Measurements from ENCODE around the gene RNASEH2B. TPM values are rescaled to one million over a fixed set of nuclear protein-coding genes. Genes with fewer than 3 reads are reported as not detected.

RNASEH2B gene
- polyA plus RNA-seq, 3 donors = 30.9 to 71.5 (median 65.9) TPM

GRCh38 chr13:51003642-51004041 lies 94.1 kb downstream of the RNASEH2B start:
- intact Hi-C loops (cut with micrococcal nuclease) = no loop called here
- no peaks in the 10 kb centered on the region for H3K36me3 ChIP-seq (replicated peaks in 1 of 2; ENCODE audit: control insufficient read depth in 1 of 2, insufficient read depth in 2 of 2, low read length in 2 of 2)
- no peak for DNase-seq
- H4K20me1 ChIP-seq (ENCODE audit: insufficient read depth, low read length) = no peaks in the 10 kb centered on the region
- Mint-ChIP-seq H3K36me3 (peaks cover 0 to 2% of the 10 kb centered on the region in 2 donors), H3K27ac (no peak overlapping the region), H3K9me3 (peaks cover 0 to 1% (median 0%) of the 10 kb centered on the region in 7 donors), H3K4me1 (peaks cover 13% of the 10 kb centered on the region), H3K4me3 (peak overlapping the region; percentile 78 to 96), H3K27me3 (ENCODE audit: low read depth in 3 of 3) (peaks cover 2 to 6% (median 5%) of the 10 kb centered on the region in 3 donors)
- H3K4me3 ChIP-seq (replicated peaks in 1 of 3; ENCODE audit: low read depth in 2 of 3, low read length in 3 of 3) = peak overlapping the region in 1 of 3 experiments; percentile 59
- H3K9ac ChIP-seq (ENCODE audit: insufficient read depth, low read length, poor library complexity, severe bottlenecking) = no peak overlapping the region
- H2AFZ ChIP-seq (ENCODE audit: insufficient read depth, low read depth, low read length, poor library complexity, severe bottlenecking) = peak overlapping the region; percentile 43
- no peak overlapping the region for H3K27ac ChIP-seq (ENCODE audit: low read depth in 1 of 2, low read length in 2 of 2)
- TF ChIP-seq CTCF (IDR thresholded peaks at IDR 0.05) = no peak
- H3K4me2 ChIP-seq (replicated peaks; ENCODE audit: extremely low read depth, low read length, poor library complexity, severe bottlenecking) = peak overlapping the region; percentile 58
- no peaks in the 10 kb centered on the region for H3K79me2 ChIP-seq (ENCODE audit: insufficient read depth, low read length)
- H3K27me3 ChIP-seq (ENCODE audit: control insufficient read depth in 2 of 2, insufficient read depth in 2 of 2, low read length in 2 of 2) = no peaks in the 10 kb centered on the region
- no peaks in the 10 kb centered on the region for H3K9me3 ChIP-seq (replicated peaks in 1 of 2; ENCODE audit: control insufficient read depth in 1 of 2, insufficient read depth in 1 of 2, low read length in 2 of 2)
- 78% methylated on average over 2 of the region's 7 CpGs for WGBS (ENCODE audit: insufficient coverage)
- H3K4me1 ChIP-seq (ENCODE audit: control insufficient read depth in 1 of 2, insufficient read depth in 2 of 2, low read length in 2 of 2) = peaks cover 5 to 11% of the 10 kb centered on the region in 2 donors

- peak; percentile 12 to 17 (median 16) for DNase-seq
- H4K20me1 ChIP-seq (ENCODE audit: insufficient read depth, low read length) = no peaks in the 10 kb centered on the region
- peak overlapping the region; percentile 43 for H2AFZ ChIP-seq (ENCODE audit: insufficient read depth, low read depth, low read length, poor library complexity, severe bottlenecking)
These were observed 94.7 kb downstream of the RNASEH2B start for GRCh38 chr13:51004111-51004865.

More at GRCh38 chr13:51004111-51004865, 94.7 kb downstream of the RNASEH2B start:
- Histone ChIP-seq H3K4me2 (replicated peaks; ENCODE audit: extremely low read depth, low read length, poor library complexity, severe bottlenecking) (peak overlapping the region; percentile 58), H3K4me1 (ENCODE audit: control insufficient read depth in 1 of 2, insufficient read depth in 2 of 2, low read length in 2 of 2) (peaks cover 5 to 11% of the 10 kb centered on the region in 2 donors), H3K79me2 (ENCODE audit: insufficient read depth, low read length) (no peaks in the 10 kb centered on the region), H3K9me3 (replicated peaks in 1 of 2; ENCODE audit: control insufficient read depth in 1 of 2, insufficient read depth in 1 of 2, low read length in 2 of 2) (no peaks in the 10 kb centered on the region), H3K27ac (ENCODE audit: low read depth in 1 of 2, low read length in 2 of 2) (no peak overlapping the region), H3K4me3 (replicated peaks in 1 of 3; ENCODE audit: low read depth in 2 of 3, low read length in 3 of 3) (peak overlapping the region; percentile 1 to 59 (median 18)), H3K36me3 (replicated peaks in 1 of 2; ENCODE audit: control insufficient read depth in 1 of 2, insufficient read depth in 2 of 2, low read length in 2 of 2) (no peaks in the 10 kb centered on the region), H3K9ac (ENCODE audit: insufficient read depth, low read length, poor library complexity, severe bottlenecking) (peak overlapping the region; percentile 19), H3K27me3 (ENCODE audit: control insufficient read depth in 2 of 2, insufficient read depth in 2 of 2, low read length in 2 of 2) (no peaks in the 10 kb centered on the region)
- TF ChIP-seq CTCF (IDR thresholded peaks at IDR 0.05) = no peak
- Mint-ChIP-seq H3K9me3 (peaks cover 0 to 1% (median 0%) of the 10 kb centered on the region in 7 donors), H3K36me3 (no peaks in the 10 kb centered on the region), H3K27ac (peak overlapping the region in 4 of 7 donors; percentile 1 to 52 (median 25)), H3K27me3 (ENCODE audit: low read depth in 3 of 3) (peaks cover 2 to 6% (median 5%) of the 10 kb centered on the region in 3 donors), H3K4me3 (peak overlapping the region; percentile 78 to 96), H3K4me1 (peaks cover 13% of the 10 kb centered on the region)
- intact Hi-C loops (cut with micrococcal nuclease) = no loop called here
- WGBS (ENCODE audit: insufficient coverage) = 26% methylated on average over 13 of the region's 18 CpGs

Measured in CD14-positive monocyte (primary cell).